Hepatocyte (in vitro differentiated cells): ENCODE data around the gene MAP2K3.

Experiments
- EZH2 ChIP-seq: fragments of 200-600 bp; sonication (generic); IDR thresholded peaks from 2 replicates; pipeline ENCODE4 v1.6.1; 2016; ENCODE audit warnings: antibody characterized with exemption, mild to moderate bottlenecking, borderline replicate concordance
- TF ChIP-seq, protein P1 (sequence below): fragments of 200-600 bp; sonication (generic); IDR thresholded peaks from 2 replicates; pipeline ENCODE4 v1.5.1; 2016; ENCODE audit warnings: antibody characterized with exemption, mild to moderate bottlenecking; ENCODE audit not compliant: poor library complexity

DNA sequence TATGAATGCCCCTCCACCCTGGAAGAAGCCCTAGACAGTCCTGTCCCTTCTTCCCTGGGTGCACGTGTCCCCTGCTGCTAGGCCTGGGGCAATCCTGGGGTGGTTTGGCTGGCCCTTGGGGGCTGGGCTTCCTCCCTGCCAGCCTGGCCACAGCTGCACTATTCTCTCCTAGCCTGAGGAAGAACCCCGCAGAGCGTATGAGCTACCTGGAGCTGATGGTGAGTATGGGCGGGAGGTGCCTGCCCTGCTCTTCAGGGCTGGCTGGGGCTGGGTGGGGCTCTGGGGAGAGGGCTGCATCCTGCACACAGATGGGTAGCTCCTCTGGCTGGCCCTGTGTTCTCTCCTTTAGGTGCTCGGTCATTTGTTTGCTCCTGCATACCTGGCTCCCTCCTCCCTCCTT lies 28.8 kb downstream of the MAP2K3 start:
- no peak for TF ChIP-seq EZH2
- TF ChIP-seq, protein P1, sequence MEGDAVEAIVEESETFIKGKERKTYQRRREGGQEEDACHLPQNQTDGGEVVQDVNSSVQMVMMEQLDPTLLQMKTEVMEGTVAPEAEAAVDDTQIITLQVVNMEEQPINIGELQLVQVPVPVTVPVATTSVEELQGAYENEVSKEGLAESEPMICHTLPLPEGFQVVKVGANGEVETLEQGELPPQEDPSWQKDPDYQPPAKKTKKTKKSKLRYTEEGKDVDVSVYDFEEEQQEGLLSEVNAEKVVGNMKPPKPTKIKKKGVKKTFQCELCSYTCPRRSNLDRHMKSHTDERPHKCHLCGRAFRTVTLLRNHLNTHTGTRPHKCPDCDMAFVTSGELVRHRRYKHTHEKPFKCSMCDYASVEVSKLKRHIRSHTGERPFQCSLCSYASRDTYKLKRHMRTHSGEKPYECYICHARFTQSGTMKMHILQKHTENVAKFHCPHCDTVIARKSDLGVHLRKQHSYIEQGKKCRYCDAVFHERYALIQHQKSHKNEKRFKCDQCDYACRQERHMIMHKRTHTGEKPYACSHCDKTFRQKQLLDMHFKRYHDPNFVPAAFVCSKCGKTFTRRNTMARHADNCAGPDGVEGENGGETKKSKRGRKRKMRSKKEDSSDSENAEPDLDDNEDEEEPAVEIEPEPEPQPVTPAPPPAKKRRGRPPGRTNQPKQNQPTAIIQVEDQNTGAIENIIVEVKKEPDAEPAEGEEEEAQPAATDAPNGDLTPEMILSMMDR = no peak
